ENCODE results near the gene GPD2.

GPD2 gene

GRCh38 chr2:156436497-156437085 is 412 bp downstream of the GPD2 start:
- DNase-seq, result no peak

DNA sequence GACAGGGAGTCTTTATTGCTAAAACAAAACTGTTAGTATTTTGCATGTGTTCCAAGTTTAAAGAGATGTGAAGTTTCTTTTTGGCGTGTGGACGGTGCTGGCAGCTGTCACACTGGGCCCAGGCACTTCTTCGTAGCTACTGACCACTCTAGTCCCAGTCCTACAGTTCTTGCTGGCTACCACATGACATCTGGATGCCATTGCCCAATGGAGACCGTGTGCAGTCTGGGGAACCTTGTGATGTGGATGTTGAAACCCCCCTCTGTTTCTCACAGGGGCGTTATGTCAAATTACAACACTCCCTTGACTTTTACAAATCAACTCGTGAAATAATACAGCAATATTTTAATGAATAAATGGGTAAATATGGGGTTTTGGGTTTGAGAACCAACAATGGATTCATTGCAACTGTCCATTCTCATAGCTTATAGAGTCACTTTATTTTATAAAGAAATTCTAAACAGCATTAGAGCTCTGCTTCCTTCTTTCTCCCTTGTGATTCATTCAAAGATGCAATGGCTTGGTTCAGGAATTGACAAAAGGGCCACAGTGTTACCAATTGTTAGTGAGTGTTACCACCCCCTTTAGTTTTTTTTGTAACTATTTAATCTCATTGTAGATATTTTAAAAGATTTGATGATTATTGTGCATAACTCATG is 1.2 kb downstream of the GPD2 start:
- no peak for DNase-seq

- no peak for DNase-seq
Measured at GRCh38 chr2:156437931-156438410, 1.8 kb downstream of the GPD2 start.

GRCh38 chr2:156443089-156443488 is 6.9 kb downstream of the GPD2 start:
- no peak for DNase-seq

DNA sequence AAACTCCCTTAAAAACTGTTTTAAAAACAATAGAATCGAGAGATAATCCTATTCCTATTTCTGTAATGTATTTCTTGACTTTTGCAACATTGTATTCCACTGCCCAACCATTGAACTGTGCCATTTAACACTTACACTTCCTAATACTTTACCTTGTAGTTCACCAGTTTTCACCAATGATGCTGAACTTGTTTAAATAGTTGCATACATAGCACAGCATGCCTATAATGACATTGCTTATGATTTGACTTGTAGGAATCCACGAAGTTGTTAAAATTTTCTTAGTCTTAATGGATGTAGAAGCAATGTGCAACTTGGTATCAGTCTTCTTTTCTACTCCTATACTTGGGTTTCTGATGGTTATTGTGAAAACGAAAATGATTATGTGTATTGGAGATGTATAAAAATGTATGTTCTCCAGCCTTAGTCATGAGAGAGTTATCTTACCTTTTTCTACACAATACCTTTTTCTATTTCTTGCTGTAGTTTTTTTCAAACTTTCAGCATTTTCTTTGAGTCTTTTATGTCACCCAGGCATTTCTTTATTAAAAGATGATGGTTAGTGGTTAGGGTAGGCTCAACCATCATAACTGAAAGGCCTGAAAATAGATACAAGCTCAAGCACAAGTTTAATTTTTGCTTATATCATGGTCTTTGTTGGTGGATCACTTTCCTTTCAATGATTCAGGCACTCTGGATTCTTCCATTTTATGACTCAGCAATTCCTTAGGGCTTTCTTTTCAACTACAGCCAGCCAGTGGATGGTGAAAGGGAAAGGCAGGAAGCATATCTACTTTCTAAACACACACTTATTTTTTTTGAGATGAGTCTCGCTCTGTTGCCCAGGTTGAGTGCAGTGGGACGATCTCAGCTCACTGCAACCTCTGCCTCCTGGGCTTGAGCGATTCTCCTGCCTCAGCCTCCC is 9.4 kb downstream of the GPD2 start:
- DNase-seq, result no peak

GRCh38 chr2:156447761-156448160 is 11.6 kb downstream of the GPD2 start:
- no peak for DNase-seq

GRCh38 chr2:156448766-156449165 is 12.6 kb downstream of the GPD2 start:
- DNase-seq, result no peak

DNA sequence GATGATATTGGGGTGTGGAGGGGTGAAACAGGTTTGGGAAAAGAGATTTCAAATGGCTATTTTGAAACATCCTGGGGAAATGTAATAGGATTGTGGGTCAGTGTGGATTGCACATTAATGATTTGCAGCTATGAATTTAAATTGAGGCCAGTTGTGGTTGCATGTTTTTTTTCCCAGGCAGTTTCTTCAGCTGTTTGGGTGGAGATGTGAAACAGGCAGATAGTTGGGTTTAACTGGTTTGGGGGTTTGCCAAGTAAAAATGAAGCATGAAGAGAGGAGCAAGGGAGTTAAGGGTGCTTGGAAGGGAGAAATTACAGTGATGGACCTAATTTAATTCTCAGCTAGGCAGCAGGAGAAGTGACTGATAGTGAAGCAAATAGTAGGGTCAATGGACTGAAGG is 16.8 kb downstream of the GPD2 start:
- DNase-seq, result no peak

DNA sequence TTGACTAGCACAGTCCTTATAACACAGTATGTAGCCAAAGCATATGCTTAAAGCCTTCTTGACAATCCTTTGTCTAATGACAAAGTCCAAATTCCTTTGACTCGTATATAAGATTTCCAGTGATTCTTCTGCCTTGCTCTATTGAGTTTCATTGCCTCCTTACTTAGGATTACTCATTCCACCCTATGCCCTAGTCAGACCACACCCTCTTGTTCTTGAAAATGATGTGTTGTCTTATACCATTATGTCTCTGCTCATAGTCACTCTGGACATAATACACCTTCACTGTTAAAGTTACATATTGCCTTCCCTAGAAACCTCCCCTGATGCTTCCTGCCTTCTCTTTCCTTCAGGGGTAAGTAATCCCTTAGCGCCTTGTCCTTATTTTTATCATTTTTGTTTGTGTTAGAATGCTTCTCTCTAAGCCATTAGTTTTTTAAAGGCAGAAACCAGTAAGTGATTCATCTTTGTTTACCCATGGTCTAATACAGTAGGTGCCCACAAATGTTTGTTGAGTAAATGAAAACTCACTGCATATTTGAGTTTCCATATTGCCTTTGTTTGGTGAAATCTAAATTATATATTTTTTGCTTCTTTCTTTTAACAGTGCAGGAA is 19.3 kb downstream of the GPD2 start:
- DNase-seq, result no peak

GRCh38 chr2:156456616-156457015 is 20.4 kb downstream of the GPD2 start:
- DNase-seq, result no peak

GRCh38 chr2:156457523-156458517 is 21.6 kb downstream of the GPD2 start:
- DNase-seq, result no peak

GRCh38 chr2:156459720-156460119 is 23.5 kb downstream of the GPD2 start:
- DNase-seq, result no peak

DNA sequence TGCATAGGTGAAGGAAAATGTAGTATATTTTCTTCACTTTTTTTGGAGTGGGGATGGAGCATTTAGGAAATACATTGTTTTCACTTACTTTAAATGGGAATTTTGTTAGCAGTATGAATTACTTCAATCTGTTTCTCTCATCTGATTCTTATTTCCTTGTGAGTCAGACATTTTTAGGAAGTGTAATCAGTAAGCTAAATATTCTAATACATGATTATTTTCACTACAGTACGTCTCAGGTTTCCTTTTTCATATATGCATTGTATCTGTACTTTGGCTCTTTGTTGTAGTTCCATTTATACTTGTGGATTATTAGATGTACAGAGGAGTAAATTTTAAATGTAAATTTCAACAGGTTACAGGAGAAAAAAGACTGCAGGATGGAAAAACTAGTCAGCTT is 27.9 kb downstream of the GPD2 start:
- DNase-seq, result no peak

DNA sequence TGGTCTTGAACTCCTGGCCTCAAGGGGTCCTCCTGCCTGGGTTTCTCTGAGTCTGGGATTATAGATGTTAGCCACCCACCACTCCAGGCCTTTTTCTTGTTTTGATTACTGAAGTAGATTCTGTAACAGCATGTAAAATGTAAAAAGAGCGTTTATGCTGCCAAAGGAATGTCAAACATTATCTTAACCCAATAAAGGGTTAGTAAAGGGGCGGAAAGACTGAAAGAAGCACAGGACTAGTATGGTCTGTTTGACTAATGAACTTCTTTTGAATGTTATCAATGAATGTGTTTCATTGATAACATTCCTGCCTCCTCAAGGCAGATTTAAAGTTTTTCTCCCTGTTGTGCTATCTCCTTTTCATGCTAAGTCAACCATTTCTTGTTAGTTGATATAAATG is 29.4 kb downstream of the GPD2 start:
- no peak for DNase-seq

GRCh38 chr2:156466739-156467405 is 30.7 kb downstream of the GPD2 start:
- peak; percentile 1 for DNase-seq

GRCh38 chr2:156470975-156471583 is 34.9 kb downstream of the GPD2 start:
- no peak for DNase-seq

GRCh38 chr2:156471762-156472161 is 35.6 kb downstream of the GPD2 start:
- no peak for DNase-seq

DNA sequence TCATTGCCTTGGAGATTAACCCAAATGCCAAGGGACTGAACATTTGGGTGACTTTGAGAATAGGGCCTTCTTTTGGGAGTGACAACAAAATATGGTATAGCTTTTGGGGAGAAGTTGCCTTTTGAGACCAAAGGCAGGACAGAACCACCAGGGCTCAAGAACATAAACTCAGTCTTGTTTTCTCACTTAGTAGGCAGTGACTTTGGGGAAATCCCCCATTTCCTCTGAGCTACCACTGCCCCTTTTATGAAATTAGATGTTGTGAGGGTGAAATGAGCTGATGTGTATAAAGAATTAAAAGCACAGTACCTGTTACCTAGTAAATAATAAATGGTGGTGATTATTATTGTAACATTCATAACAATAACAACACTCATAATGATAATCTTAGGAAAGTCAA is 36.5 kb downstream of the GPD2 start:
- no peak for DNase-seq

DNA sequence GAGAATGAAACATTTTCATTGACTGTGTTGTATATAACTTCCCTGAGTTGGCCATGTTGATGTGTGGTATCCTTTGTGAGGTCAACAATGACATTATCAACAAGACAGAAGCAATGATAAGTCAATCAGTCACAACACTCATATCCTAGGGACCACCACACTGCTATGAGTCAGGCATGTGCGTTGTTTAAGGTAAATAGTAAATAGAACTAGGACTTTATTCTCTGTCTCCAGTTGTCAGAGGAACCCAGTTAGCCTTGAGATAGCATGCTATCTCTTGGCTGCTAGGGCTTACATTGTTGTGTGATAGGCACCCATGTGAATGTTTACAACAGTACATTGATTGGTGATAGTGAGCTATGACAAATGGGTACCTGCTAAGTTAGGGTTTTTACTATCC is 37.3 kb downstream of the GPD2 start:
- DNase-seq, result no peak

DNA sequence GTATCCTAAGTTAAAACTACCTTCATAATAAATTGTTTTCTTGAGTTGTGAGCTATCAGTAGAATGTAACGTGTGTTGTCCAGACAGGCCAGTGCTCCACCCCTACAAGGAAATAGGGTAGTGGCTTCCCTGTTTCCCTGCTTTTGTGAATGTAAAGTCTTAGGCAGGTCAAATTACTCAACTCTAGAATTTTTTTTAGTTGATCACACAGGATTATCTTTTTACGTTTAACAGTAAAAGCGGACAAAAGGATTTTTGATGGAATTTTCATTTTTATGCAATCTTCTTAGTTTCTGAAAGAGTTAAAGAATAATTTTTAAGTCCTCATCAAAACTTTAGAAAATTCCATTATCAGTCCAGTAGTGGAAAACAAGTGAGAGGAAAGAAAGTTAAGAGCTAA is 38.2 kb downstream of the GPD2 start:
- DNase-seq, result no peak
